ENCODE results near the gene TLX3.
"Not testable (repeated sequence)": the region's sequence is repeated elsewhere in the genome, so short reads cannot be mapped to it uniquely, and the experiment has no call there.

The TLX3 gene

GRCh38 chr5:171323806-171324632 is 15.0 kb downstream of the TLX3 start:
- DNase-seq (ENCODE audit: low spot score) = no peak

DNA sequence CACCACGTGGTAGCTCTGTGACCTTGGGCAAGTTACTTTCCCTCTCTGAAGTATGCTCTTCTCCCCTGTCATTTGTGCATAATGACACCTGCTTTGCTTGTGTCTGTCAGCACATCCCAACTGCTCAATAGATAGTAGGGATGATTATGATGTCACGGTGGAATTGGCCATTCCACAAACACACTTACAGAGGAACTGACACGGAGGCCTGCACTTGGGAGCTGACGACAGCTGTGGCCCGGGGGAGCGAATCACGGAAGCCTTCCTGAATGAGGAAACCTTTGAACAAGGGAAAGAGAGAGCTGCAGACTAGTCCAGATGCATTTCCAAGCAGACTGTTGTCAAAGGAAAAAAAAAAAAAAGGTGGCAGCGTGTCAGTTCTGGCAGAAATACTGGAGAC is 21.0 kb downstream of the TLX3 start:
- no peak for DNase-seq (ENCODE audit: low spot score)

DNA sequence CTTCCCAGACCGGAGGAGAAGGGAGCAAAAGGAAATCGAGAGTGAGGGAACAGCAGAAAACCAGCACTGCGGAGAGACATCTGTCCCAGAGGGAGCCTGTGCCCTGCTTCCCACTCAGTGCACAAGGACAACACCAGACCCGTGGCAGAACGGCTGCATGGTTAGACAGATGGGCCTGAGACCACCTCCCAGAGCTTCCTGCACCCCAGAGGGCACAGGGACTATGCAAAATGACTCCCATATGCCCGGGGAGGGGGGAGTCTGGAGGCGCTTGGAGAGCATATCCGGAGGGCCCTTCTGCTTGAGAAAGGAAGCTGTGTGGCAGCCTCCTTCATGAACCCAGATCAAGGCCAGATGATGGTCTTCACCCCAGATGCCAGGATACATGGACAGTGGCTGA is 26.6 kb downstream of the TLX3 start:
- no peak for DNase-seq (ENCODE audit: low spot score)

DNA sequence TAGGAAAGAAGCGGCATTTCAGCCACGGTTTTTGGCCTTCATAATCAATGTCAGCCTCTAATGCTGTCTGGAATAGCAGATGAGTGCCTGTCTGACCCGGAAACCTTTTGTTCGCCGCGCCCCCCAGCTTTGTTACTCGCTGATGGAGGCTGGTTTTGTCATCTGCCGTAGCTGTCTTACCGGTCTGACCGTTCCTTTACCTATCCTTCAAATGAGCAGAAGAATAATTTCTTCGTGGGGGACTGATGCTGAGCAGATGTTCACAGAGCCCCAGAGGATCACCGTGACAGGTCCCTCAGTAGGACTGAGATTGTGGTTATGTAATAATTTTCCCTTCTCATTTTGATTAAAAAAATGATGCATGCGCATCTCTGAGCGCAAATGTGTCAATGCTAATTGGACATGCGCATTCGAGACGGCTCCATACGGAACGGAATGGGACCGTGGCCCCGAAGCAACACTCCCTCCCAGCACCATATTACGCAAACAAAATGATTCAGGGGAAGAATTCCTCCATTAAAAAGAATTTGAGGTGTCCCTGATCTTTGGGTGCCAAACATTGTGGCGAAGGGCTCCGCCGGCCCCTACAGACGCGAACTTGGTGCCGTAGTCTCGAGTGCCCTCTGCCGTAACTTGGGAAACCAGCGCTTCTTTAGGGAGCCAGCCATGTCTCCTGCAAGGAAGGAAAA is 27.6 kb downstream of the TLX3 start:
- peak; percentile 67 for DNase-seq (ENCODE audit: low spot score)

DNA sequence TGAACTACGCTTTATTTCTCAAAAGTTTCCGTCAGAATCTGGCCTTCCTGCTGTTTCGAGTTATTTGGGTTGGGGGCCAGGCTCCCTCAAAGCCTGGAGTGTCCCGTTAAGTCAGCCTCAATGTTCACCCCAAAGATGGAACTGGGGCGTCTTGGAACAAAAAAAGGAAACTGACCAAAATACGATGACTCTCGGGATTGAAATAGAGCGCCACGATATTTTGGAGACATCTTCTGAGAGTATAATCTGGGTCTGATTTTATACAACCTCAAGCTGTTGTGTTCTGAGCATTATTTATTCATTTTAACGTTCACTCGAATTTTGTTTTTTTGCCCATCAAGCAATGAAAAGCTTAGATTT is 28.1 kb downstream of the TLX3 start:
- no peak for DNase-seq (ENCODE audit: low spot score)

- no peak for DNase-seq (ENCODE audit: low spot score)
Observed at GRCh38 chr5:171340042-171340441, 31.0 kb downstream of the TLX3 start.

- DNase-seq (ENCODE audit: low spot score) = no peak
Observed at GRCh38 chr5:171340491-171340890, 31.4 kb downstream of the TLX3 start.

- peak; percentile 76 for DNase-seq (ENCODE audit: low spot score)
Observed at GRCh38 chr5:171342362-171343111, 33.5 kb downstream of the TLX3 start.

DNA sequence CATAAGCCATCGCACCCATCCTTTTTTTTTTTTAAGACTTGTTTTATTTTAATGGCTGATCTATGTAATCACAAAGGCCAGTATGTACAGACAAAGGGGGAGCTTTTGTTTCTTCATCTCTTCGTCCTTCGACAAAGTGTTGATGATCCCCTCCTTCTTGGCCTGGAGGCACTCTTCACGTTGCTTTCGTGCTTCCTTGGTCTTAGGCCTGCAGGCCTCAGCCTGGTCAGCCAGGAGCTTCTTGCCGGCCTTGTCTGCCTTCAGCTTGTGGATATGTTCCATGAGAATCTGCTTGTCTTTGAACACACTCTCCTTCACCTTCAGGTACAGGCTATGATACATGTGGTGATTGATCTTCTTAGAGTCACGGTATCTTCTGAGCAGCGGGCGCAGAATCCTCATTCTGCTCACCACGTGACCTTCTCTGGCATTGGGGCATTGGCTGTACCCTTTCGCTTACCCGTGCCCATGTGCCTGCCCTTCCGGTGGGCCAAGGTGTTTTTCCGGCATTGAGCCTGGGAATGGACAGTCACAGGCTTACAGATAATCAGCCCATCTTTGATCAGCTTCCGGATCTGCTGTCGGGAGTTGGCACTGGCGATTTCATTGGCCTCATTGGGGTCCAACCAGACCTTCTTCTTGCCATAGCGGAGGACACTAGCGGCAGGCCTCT is 36.0 kb downstream of the TLX3 start:
- DNase-seq (ENCODE audit: low spot score) = no peak

GRCh38 chr5:171351536-171352073 is 42.6 kb downstream of the TLX3 start:
- peak; percentile 28 for DNase-seq (ENCODE audit: low spot score)

DNA sequence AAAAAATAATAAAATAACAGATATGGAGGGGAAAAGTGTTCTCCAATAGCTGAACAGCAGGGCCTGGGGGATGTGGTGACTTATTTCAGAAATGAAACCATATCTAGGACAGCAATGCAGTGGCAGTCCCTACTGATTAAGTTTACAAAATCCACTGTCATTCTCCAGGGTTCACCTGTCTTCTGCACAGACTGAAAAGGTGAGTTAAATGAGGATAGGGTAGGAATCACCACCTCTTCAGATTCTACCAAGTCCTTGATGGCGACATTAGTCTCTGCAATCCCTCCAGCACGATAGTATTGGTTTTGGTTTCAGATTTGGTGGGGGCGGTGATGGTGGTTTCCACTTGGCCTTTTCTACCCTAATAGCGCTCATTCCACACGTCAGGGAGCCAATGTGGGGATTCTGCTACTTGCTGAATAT is 46.3 kb downstream of the TLX3 start:
- DNase-seq (ENCODE audit: low spot score) = no peak

GRCh38 chr5:171357843-171358242 is 48.8 kb downstream of the TLX3 start:
- no peak for DNase-seq (ENCODE audit: low spot score)

GRCh38 chr5:171361151-171361550 is 52.1 kb downstream of the TLX3 start:
- not testable (repeated sequence) for DNase-seq (ENCODE audit: low spot score)

Data from Ammon's horn (tissue), 1 donor.